Prostate gland (tissue), 2 donors: ENCODE data around the gene PLGRKT.

Source experiments
- CTCF ChIP-seq, 4 experiments: fragments of 200-600 bp in 2 of 4; fragments of 450-650 bp in 2 of 4; sonication (generic) in 2 of 4; IDR thresholded peaks; 1 replicate in 3 of 4; 2 replicates in 1 of 4; pipeline ENCODE4 v1.5.1; 2016 to 2019; ENCODE audit warnings: antibody characterized with exemption in 4 of 4, mild to moderate bottlenecking in 2 of 4, moderate library complexity in 2 of 4
- POLR2A ChIP-seq: fragments of 450-650 bp; IDR thresholded peaks from one replicate; pipeline ENCODE4 v1.6.1; 2016; ENCODE audit warnings: antibody characterized with exemption, mild to moderate bottlenecking
- POLR2AphosphoS5 ChIP-seq: sonication (generic); formaldehyde crosslinking; IDR thresholded peaks from one replicate; pipeline ENCODE4 v1.6.1; 2017; ENCODE audit warnings: antibody characterized with exemption

- TF ChIP-seq CTCF (IDR thresholded peaks at IDR 0.05) (no peak), POLR2A (no peak), POLR2AphosphoS5 (no peak)
Measured at GRCh38 chr9:5438301-5439162, 807 bp upstream of the PLGRKT start.
